GM12874 (cell line): ENCODE measurements around the gene INTU.

ENCODE experiments used
- CTCF ChIP-seq: IDR thresholded peaks from 2 replicates; pipeline ENCODE4 v1.5.1; 2011; ENCODE audit warnings: low read depth, mild to moderate bottlenecking, control low read depth, low read length, moderate library complexity; ENCODE audit not compliant: insufficient read depth

Gene INTU

GRCh38 chr4:127632420-127633403 lies at the start of gene INTU:
Gene INTU (plus strand): TSS chr4:127632957. CDS start chr4:127633035, 78 bp downstream.
- TF ChIP-seq CTCF, result no peak

GRCh38 chr4:127586922-127587571 lies 45.7 kb upstream of the INTU start:
- TF ChIP-seq CTCF, result peak; percentile 73

- no peak for TF ChIP-seq CTCF
Observed at GRCh38 chr4:127598656-127599055, 34.1 kb upstream of the INTU start.

GRCh38 chr4:127601029-127601428 lies 31.7 kb upstream of the INTU start:
- no peak for TF ChIP-seq CTCF

- no peak for TF ChIP-seq CTCF
Observed at GRCh38 chr4:127604949-127605709, 27.6 kb upstream of the INTU start.

- no peak for TF ChIP-seq CTCF
Observed at GRCh38 chr4:127606823-127607222, 25.9 kb upstream of the INTU start.

GRCh38 chr4:127609484-127609883 lies 23.3 kb upstream of the INTU start:
- no peak for TF ChIP-seq CTCF
